Naive B cell (primary cell): ENCODE results near the gene GIMAP1. TPM values are rescaled to one million over a fixed set of nuclear protein-coding genes. Genes with fewer than 3 reads are reported as not detected.
A peak's percentile ranks its signal among the peaks of the same experiment; 100 is the strongest.
"Not testable (repeated sequence)": the region's sequence is repeated elsewhere in the genome, so short reads cannot be mapped to it uniquely, and the experiment has no call there.

Experiments used
- ATAC-seq, 2 donors: fragments of 150-1000 bp; cut with Tn5 transposase; 2 replicates each; pipeline ENCODE4 v1.10.0; 2021; ENCODE audit warnings: low read depth in 2 of 2, mild to moderate bottlenecking in 2 of 2, moderate library complexity in 2 of 2
- DNase-seq: peaks from one replicate; pipeline ENCODE4 v3.0.0; 2022
- H3K27ac Mint-ChIP-seq, 6 donors: one replicate each; pipeline ENCODE4 v1.8.0; 2020 to 2022; ENCODE audit warnings: mild to moderate bottlenecking in 6 of 6, mixed read lengths in 6 of 6, moderate library complexity in 5 of 6, inconsistent platforms in 2 of 6
- H3K27me3 Mint-ChIP-seq, 3 donors: one replicate each; pipeline ENCODE4 v1.8.0; 2021 to 2022; ENCODE audit warnings: mixed read lengths in 3 of 3, mild to moderate bottlenecking in 1 of 3
- H3K36me3 Mint-ChIP-seq, 2 donors: one replicate each; pipeline ENCODE4 v1.8.0; 2020 to 2022; ENCODE audit warnings: mixed read lengths in 2 of 2, inconsistent platforms in 1 of 2, mild to moderate bottlenecking in 1 of 2
- H3K4me1 Mint-ChIP-seq, 3 donors: one replicate each; pipeline ENCODE4 v1.8.0; 2020 to 2022; ENCODE audit warnings: mixed read lengths in 3 of 3, inconsistent platforms in 1 of 3, mild to moderate bottlenecking in 1 of 3, moderate library complexity in 1 of 3
- H3K4me3 Mint-ChIP-seq, 8 donors: one replicate each; pipeline ENCODE4 v1.8.0; 2020 to 2022; ENCODE audit warnings: mild to moderate bottlenecking in 8 of 8, mixed read lengths in 8 of 8, moderate library complexity in 8 of 8, inconsistent platforms in 2 of 8
- H3K9me3 Mint-ChIP-seq, 7 donors: one replicate each; pipeline ENCODE4 v1.8.0; 2020 to 2022; ENCODE audit warnings: mixed read lengths in 7 of 7, mild to moderate bottlenecking in 5 of 7, inconsistent platforms in 2 of 7, moderate library complexity in 1 of 7
- polyA plus RNA-seq, 6 donors: library from polyadenylated mRNA; unstranded; fragments of 300-500 nt; fragmentation: Illumina TruSeq; gene quantifications; one replicate each; pipeline ENCODE4 v1.2.3, GENCODE V29; 2021; ENCODE audit warnings: low read depth in 6 of 6

GIMAP1 gene
- polyA plus RNA-seq: 1 to 10 TPM in 3 of 6 donors, under 1 TPM in 3; 0.58 to 1.8 (median 0.92) TPM

- Mint-ChIP-seq H3K27ac (peak within 1 kb of the TSS; percentile 31 to 98 (median 73)), H3K4me3 (peak within 1 kb of the TSS; percentile 81 to 92 (median 91)), H3K36me3 (peaks cover 0 to 14% of the 10 kb centered on the region in 2 donors), H3K27me3 (no peaks in the 10 kb centered on the region), H3K9me3 (peaks cover 0 to 27% (median 16%) of the 10 kb centered on the region in 7 donors), H3K4me1 (peaks cover 16 to 22% (median 19%) of the 10 kb centered on the region in 3 donors)
- peak; percentile 19 for DNase-seq
- ATAC-seq: peak; percentile 69 to 71
These were observed at the start of gene GIMAP1 for GRCh38 chr7:150716368-150716767. Gene GIMAP1, plus strand, starts transcription at chr7:150716613. Its CDS starts 2,435 bp downstream, at chr7:150719048.

- no peaks in the 10 kb centered on the region for H3K27me3 Mint-ChIP-seq
- H3K9me3 Mint-ChIP-seq: peaks cover 0 to 12% (median 4%) of the 10 kb centered on the region in 7 donors
- H3K27ac Mint-ChIP-seq: peak overlapping the region in 1 of 6 donors; percentile 7
- DNase-seq: no peak
- peaks cover 0 to 8% of the 10 kb centered on the region in 2 donors for H3K36me3 Mint-ChIP-seq
- H3K4me3 Mint-ChIP-seq: peak overlapping the region in 1 of 8 donors; percentile 27
- no peak for ATAC-seq
- peaks cover 5 to 14% (median 8%) of the 10 kb centered on the region in 3 donors for H3K4me1 Mint-ChIP-seq
These were observed 47.9 kb upstream of the GIMAP1 start for GRCh38 chr7:150668472-150668911.

GRCh38 chr7:150668977-150669376 is 47.4 kb upstream of the GIMAP1 start:
- DNase-seq: no peak
- Mint-ChIP-seq H3K27ac (no peak overlapping the region), H3K27me3 (no peaks in the 10 kb centered on the region), H3K4me1 (peaks cover 5 to 9% (median 5%) of the 10 kb centered on the region in 3 donors), H3K36me3 (peaks cover 0 to 8% of the 10 kb centered on the region in 2 donors), H3K4me3 (no peak overlapping the region), H3K9me3 (peaks cover 0 to 12% (median 4%) of the 10 kb centered on the region in 7 donors)
- ATAC-seq: no peak

GRCh38 chr7:150671798-150672585 is 44.4 kb upstream of the GIMAP1 start:
- not testable (repeated sequence) for H3K27ac Mint-ChIP-seq, DNase-seq, ATAC-seq, H3K36me3 Mint-ChIP-seq, H3K4me3 Mint-ChIP-seq, H3K27me3 Mint-ChIP-seq
- Mint-ChIP-seq H3K9me3 (peaks cover 0 to 12% (median 4%) of the 10 kb centered on the region in 7 donors), H3K4me1 (peaks cover 11 to 16% (median 13%) of the 10 kb centered on the region in 3 donors)

GRCh38 chr7:150675714-150676113 is 40.7 kb upstream of the GIMAP1 start:
- Mint-ChIP-seq H3K36me3 (no peaks in the 10 kb centered on the region), H3K9me3 (peaks cover 0 to 4% (median 0%) of the 10 kb centered on the region in 7 donors), H3K27ac (no peak overlapping the region), H3K27me3 (no peaks in the 10 kb centered on the region), H3K4me3 (peak overlapping the region in 1 of 8 donors; percentile 35), H3K4me1 (peaks cover 10 to 13% (median 13%) of the 10 kb centered on the region in 3 donors)
- DNase-seq (no peak), ATAC-seq (no peak)

GRCh38 chr7:150676276-150676675 is 40.1 kb upstream of the GIMAP1 start:
- not testable (repeated sequence) for H3K9me3 Mint-ChIP-seq

GRCh38 chr7:150676854-150677253 is 39.6 kb upstream of the GIMAP1 start:
- peak overlapping the region in 1 of 6 donors; percentile 12 for H3K27ac Mint-ChIP-seq
- peak overlapping the region in 3 of 8 donors; percentile 29 to 62 (median 50) for H3K4me3 Mint-ChIP-seq
- not testable (repeated sequence) for ATAC-seq, H3K9me3 Mint-ChIP-seq, H3K36me3 Mint-ChIP-seq, DNase-seq, H3K27me3 Mint-ChIP-seq
- H3K4me1 Mint-ChIP-seq: peaks cover 10 to 13% (median 13%) of the 10 kb centered on the region in 3 donors

More at GRCh38 chr7:150676276-150676675, 40.1 kb upstream of the GIMAP1 start:
- Mint-ChIP-seq H3K4me3 (peak overlapping the region in 5 of 8 donors; percentile 45 to 76 (median 52)), H3K27ac (peak overlapping the region in 1 of 6 donors; percentile 12), H3K4me1 (peaks cover 10 to 13% (median 13%) of the 10 kb centered on the region in 3 donors)
- not testable (repeated sequence) for DNase-seq, H3K27me3 Mint-ChIP-seq, H3K36me3 Mint-ChIP-seq, ATAC-seq

- not testable (repeated sequence) for H3K36me3 Mint-ChIP-seq, ATAC-seq, H3K27me3 Mint-ChIP-seq, DNase-seq, H3K9me3 Mint-ChIP-seq
- peaks cover 10 to 19% (median 13%) of the 10 kb centered on the region in 3 donors for H3K4me1 Mint-ChIP-seq
- H3K4me3 Mint-ChIP-seq: peak overlapping the region in 1 of 8 donors; percentile 15
- peak overlapping the region in 2 of 6 donors; percentile 30 to 49 for H3K27ac Mint-ChIP-seq
These were observed 37.8 kb upstream of the GIMAP1 start for GRCh38 chr7:150678601-150679000.

GRCh38 chr7:150680364-150680763 is 36.0 kb upstream of the GIMAP1 start:
- DNase-seq, H3K9me3 Mint-ChIP-seq, ATAC-seq, H3K4me3 Mint-ChIP-seq, H3K27me3 Mint-ChIP-seq, H3K36me3 Mint-ChIP-seq, H3K27ac Mint-ChIP-seq: not testable (repeated sequence)
- peaks cover 13 to 21% (median 19%) of the 10 kb centered on the region in 3 donors for H3K4me1 Mint-ChIP-seq

GRCh38 chr7:150685219-150686029 is 31.0 kb upstream of the GIMAP1 start, which contains the start of gene GIMAP2:
Gene GIMAP2, plus strand, starts transcription at chr7:150685706. Its CDS starts 1,354 bp downstream, at chr7:150687060.
- peaks cover 0 to 6% (median 0%) of the 10 kb centered on the region in 7 donors for H3K9me3 Mint-ChIP-seq
- H3K4me3 Mint-ChIP-seq: peak within 1 kb of the TSS; percentile 87 to 96 (median 92)
- peak within 1 kb of the TSS; percentile 89 to 97 (median 94) for H3K27ac Mint-ChIP-seq
- ATAC-seq: peak; percentile 92 to 94
- no peaks in the 10 kb centered on the region for H3K27me3 Mint-ChIP-seq
- DNase-seq: peak; percentile 26
- peaks cover 28 to 36% (median 34%) of the 10 kb centered on the region in 3 donors for H3K4me1 Mint-ChIP-seq
- H3K36me3 Mint-ChIP-seq: peaks cover 28 to 39% of the 10 kb centered on the region in 2 donors

GRCh38 chr7:150686030-150686631 is 30.3 kb upstream of the GIMAP1 start:
- H3K27ac Mint-ChIP-seq: peak overlapping the region; percentile 89 to 97 (median 94)

GRCh38 chr7:150688630-150689029 is 27.8 kb upstream of the GIMAP1 start:
- no peak for ATAC-seq
- peaks cover 4 to 25% (median 16%) of the 10 kb centered on the region in 7 donors for H3K9me3 Mint-ChIP-seq
- H3K4me1 Mint-ChIP-seq: peaks cover 28 to 34% (median 30%) of the 10 kb centered on the region in 3 donors
- no peak for DNase-seq
- no peaks in the 10 kb centered on the region for H3K27me3 Mint-ChIP-seq
- peak overlapping the region in 6 of 8 donors; percentile 9 to 92 (median 32) for H3K4me3 Mint-ChIP-seq
- H3K36me3 Mint-ChIP-seq: peaks cover 51 to 63% of the 10 kb centered on the region in 2 donors
- peak overlapping the region in 3 of 6 donors; percentile 58 to 81 (median 59) for H3K27ac Mint-ChIP-seq

More at GRCh38 chr7:150686030-150686631, 30.3 kb upstream of the GIMAP1 start:
- Mint-ChIP-seq H3K36me3 (peaks cover 35 to 46% of the 10 kb centered on the region in 2 donors), H3K27me3 (no peaks in the 10 kb centered on the region), H3K9me3 (peaks cover 0 to 8% (median 4%) of the 10 kb centered on the region in 7 donors), H3K4me1 (peaks cover 28 to 36% (median 34%) of the 10 kb centered on the region in 3 donors), H3K4me3 (peak overlapping the region; percentile 87 to 96 (median 92))
- no peak for DNase-seq
- peak; percentile 31 to 32 for ATAC-seq
